ENCODE data around the gene TGFA.

TGFA gene

DNA sequence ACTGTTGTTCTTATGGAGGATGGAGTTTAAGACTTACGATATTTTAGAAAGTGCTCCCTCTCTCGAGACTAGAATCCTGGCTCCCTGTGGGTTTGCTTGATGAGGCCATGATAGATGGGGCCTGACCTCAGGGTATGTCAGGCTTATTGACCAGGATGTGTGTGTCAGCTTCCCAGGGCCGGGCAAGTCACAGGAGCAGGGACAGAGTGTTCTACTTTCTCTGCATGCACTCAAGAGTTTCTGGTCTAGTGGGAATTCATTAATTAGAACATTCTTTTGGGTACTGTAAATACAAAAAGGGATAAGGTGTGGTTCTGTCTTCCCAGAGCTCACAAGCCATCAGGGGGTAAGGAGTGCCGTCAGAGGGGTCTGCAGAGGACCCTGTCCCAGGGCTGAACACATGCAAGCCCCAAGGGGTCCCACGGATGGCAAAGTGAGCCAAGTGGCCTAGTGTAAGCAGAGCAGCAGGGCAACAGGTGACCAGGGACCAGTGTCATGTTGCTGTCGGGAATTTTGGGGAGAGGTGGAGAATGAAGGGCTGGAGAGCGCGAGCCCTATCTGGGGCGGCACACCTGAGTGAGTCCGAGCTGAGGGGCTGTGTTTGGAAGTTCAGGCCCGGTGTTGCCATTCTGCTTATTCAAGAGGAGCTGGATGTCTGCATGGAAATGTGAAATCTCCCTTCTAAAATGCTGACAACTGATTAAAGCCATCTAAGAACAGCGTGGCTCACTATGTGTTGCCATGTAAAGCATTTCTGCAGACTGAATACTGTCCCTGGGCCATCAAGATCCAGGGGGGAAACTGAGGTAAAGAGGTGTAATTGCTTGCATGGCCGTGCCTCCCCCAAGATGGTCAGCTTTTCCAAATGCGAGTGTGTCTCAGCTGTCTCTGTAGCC is 91.4 kb downstream of the TGFA start:
- DNase-seq: no peak

DNA sequence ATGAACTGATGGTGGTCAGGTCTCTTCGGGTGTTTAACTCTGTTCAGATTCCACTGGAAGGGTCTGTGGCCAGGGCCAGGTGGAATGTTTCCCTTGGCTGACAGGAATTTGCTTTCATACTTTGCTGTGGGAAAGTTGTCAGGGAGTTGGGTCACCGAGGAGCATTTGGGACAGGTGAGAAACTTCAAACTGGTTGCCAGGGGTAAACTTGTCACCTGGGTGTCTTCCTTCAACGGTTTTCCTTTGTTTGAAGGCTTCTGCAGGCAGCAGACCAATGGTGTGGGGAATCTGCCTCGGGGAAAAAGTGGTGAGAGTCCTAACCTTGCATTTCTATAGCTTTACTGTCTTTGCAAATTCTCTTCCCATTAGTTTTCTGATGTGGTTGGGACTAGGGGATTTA is 92.2 kb downstream of the TGFA start:
- DNase-seq: no peak

DNA sequence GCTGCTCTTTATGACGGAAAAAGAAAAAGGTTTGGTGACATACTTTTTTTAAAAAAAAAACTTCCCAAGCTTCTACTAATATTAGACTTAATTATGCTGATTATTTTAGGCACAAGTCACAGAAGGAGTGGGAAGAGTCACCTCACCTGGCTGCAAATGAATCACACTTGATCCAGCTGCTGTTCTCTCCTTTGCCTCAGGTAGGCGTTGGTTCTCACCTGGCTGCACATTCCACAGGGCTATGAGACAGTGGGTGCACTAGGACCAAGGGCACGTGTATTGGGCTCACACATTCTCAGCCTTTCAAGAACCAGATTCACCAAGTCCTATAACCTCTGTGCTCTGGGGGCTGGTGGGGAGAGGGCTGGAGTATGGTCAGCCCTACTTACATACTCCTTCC is 93.3 kb downstream of the TGFA start:
- DNase-seq: no peak

DNA sequence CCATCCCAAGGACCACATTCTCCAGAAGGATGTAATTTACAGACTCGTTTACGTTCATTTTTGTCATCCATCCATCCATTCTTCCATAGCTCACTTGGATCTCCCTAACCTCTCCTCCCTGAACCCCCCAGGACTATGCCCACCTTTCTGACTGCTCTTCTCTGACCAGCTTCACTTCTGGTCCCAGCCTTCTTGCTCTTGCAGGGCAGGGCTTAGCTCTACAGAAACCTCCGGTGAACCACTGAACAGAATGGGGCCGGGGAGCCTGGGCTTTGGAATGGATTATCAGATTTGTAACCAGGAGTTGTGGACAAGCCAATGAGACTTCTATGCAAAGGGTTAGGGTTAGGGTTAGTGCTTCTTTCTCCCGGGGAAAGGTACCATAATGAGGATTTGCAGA is 95.0 kb downstream of the TGFA start:
- no peak for DNase-seq

DNA sequence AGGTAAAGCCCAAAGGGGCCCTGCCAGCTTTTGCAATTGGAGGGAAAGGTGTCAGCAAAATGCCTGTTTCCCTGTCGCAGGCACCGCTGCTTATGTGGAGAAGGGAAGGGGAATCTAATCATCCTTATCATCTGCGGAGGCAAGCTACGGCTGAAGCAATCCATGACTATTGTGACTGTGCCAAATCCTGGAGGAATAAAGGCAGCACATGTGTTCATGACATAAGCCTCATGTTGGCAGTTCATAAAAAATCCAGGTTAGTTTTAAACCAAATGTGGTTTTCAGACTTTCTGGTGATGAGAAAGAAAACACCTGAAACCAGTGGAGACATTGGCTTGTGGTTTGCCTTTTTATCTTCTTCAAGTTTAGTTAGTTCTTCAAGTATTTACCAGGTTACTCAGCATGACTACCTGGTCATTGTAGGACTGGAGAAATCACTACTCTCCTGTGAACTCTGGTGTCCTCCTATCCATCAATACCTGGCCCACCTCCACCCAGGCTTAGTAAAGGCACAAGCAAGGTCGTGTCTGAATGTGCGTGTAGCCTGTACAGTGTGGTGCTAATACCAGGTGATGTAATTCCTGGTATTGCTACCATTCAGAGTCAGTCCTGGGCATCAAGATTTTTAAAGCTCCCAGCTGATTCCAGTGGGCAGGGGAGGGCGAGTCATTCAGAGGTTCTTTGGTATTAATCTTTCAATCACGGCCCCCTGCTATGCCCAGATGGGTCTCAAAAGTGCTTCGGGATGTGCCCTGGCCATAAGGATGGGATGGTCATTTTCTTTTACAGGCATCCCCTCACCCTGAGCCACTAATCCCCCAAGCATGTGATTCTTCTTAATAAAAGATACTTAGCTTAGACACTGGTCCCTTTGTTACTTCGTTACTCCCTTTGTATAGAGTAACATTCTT is 96.8 kb downstream of the TGFA start:
- no peak for DNase-seq

DNA sequence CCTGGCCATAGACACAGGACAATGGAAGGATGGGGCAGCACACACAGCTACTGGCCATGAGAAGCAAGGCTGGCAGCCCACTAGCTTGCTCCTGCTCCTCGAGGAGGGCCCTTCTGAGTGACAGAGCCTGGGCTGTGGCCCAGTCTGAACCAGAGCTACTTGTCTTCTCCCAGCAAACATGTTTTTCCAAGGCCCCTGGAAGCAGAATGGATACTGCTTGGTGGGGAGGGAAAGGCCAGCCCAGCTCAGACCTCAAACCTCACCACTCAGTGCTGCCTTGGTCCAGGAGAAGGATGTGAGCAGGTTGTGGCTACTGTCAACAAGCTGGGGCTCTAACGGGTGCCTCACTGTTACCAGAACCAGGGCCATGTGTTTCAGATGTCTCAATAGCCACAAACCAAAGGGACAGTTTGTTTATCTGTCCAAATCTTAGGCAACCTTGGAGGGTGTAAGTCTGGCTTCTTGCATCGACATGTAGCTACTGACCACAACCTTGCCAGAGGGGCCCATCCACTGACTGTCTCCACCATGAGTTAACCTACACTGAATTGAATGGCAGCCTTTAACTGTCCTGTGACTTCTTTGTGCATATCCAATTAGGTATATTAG is 98.6 kb downstream of the TGFA start:
- DNase-seq: no peak

DNA sequence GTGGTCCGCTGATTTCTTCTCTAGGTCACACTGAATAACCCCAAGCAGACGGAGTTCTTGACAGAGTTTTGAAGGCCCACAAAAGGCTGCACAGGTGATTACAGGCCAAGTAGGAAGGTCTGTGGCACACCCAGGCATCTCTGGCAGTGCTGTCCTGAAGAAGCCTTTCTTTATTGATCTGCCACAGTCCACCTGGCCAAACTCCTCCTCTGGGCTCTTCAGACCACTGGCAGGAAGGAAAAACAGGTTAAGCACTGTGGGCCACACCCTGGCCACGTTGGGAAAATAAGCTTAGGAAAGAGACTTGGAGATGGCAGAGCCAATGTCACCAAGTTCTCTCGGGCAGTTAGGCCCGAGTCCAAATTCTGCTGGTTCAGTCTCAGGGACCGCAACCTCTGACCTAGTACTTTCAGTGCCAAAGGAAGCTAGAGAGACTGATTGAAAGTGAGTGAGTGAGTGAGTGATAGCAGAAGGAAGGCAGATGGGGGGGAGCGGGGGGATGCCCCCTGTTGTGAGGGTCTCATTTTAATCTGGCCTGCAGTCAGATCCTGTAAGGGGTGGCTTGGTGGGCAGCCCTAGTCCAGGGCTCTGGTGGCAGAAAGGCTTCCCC is 102.9 kb downstream of the TGFA start:
- DNase-seq: no peak

DNA sequence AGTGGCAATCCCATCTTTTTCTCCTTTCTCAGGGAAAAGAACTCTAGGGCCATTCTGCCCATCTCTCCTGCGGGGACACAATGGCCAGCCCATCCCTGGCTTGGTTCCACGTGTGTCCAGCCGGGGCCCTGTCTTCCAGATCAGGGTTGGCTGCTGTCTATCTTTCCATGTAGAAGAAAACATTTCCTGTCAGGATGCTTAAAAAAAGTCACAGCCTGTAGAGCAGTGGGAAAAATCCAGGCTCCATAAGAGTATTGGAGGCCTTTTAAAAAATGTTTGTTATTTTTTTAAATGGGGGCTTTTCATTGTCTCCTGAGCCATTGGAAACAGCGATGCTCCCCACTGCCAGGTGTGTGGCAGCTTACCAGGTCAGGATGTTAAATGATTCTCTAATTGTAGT is 105.6 kb downstream of the TGFA start:
- DNase-seq: no peak

DNA sequence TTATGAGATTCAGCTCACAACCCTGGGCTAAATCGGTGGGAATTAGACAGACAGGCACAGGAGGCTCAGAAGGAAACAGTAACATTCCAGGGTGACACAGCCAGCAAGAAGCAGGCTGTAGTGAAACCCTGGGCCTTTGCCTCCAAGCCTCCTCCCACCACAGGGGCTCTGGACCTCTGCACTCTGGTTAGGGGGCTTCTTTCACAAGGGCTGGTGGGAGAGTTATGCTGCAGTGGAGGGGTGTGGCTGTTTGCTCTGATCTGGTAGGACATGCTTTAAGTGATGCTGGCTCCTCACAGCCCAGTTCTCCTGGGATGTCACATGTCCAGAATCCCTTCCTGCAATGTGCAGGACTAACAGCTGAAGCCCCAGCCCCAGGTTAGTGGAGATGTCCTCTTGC is 109.9 kb downstream of the TGFA start:
- no peak for DNase-seq

DNA sequence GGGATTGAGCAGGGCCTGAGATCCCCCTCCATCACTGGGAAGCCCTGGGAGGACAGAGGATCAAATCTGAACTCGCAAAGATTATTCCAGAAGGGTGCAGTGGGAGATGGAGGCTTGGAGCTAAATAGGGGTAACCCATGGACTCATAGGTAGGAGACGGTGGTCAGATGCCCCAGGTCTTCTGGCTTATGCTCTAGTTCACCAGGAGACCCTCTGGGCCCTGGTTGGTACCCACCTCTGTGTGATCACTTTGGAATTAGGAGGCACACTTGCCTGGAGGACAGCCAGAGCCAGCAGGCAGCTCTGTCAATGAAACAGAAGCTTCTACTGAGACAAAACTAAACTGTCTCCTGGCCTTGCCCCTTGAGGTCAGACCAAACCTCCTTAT is 110.6 kb downstream of the TGFA start:
- no peak for DNase-seq

DNA sequence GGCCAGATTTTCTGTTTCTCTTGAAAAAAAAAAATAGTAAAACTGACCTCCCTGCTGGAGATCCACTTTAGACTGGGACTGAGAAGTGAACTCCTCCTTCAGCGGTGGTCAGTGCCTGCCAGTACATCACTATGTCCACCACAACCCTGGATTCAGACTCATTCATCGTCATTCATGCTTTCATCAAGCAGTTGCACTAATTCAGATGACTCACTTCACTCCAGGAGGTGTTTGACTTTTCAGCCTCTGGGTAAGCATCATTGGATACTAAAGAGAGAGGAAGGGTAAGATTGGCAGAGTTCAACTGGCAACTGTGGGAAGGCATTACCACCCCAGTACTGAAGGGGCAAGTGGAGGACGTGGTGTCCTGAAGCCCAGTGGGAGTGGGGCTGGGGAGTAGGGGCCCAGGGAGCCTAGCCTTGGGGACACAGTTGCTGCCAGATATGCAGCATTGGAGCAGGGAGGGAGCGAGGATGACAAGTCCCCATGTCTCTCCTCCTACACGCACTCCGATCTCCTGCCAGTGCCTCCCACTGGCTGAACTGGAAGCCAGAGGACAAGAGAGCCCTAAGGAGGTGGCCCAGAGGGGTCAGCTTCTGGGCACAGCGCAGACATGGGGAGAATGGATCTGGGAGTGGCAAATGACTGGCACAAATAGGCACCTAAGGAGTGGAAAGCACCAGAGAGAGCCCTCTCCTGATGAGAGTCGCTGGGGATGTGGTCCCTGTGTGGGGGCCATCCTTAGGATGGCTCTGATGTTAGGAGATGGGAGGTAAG is 111.1 kb downstream of the TGFA start:
- DNase-seq: no peak

DNA sequence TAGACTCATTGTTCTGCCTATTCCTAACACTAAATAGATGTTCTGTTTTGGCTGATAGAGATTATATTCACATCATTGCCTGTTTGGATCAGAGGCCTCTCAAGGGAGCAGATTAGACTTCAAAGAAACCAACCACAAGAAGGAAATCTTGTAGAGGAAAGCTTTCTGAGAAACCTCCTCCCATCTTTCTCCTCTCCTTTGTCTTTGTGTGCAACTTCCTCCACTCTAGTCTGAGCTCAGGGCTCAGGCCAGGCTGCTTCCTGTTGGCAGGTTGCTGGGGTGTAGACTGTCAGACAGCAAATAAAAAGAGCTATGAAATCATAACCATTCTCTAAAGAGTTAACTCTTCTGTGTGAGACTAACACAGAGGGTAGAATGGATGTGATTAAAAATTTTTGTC is 113.0 kb downstream of the TGFA start:
- DNase-seq: peak; percentile 47

DNA sequence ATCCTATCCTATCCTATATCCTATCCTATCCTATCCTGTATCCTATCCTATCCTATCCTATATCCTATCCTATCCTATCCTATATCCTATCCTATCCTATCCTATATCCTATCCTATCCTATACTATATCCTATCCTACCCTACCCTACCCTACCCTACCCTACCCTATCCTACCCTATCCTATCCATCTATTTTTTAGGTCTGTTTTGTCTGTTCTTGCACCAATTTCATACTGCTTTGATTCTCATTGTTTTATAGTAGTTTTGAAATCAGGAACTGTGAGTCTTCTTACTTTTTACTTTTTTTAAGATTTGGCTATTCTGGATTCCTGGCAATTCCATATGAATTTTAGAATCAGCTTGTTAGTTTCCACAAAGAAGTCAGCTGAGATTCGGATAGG is 118.5 kb downstream of the TGFA start:
- DNase-seq: no peak

DNA sequence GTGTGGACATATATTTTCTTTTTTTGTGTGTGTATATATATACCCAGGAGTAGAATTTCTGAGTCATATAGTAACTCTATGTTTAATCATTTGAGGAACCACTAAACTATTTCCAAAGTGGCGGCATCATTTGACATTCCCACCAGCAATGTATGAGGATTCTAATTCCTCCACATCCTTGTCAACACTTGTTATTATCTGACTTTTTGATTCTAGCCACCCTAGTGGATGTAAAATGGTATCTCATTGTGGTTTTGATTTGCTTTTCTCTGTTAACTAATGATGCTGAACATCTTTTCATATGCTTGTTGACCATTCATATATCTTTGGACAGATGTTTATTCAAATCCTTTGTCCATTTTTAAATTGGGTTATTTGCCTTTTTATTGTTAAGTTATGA is 120.3 kb downstream of the TGFA start:
- DNase-seq: no peak

DNA sequence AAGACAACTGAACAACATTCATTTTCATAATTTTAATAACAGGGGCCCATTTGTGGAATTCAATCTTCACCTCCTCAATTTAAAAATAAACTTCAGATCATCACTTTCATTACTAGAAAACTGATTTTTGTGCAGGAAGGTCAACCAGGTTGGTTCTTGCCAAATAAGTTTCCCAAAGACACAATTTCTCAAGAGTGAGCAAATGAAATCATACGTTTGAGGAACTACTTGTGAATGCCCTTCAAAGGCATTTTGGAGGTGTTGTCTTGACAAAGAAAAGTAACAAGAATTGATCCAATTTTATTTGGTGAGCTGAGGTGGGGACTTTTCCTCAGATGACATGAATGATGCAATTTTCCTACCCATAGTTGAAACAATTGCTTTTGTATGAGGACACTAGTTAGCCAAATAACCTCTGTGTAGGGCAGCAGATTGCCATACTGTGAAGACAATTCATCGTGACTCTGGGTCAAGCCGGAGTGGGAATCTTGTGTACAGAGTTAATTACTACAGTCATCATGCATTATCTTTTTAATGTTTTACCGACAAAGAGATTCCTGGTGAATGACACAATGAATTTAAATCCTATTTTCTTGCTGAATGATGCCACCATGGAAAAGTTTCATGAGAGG is 121.8 kb downstream of the TGFA start:
- no peak for DNase-seq

DNA sequence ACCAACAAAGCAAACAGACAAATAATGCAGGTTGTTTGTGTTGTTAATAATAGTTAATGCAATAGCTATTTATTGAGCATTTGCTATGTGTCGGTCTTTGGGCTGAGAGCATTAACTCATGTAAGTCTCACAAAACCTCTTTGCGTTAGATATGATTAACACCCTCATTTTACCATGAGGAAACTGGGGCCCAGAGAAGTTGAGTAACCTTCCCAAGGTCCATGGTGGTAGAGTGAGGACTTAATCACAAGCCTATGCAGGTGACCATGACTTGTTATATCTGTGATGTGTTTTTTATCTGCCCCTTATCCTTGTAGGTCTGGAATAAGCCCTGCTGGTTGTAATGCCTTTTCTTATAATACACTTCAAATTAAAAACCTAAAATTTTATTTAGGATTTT is 127.3 kb downstream of the TGFA start:
- DNase-seq: no peak

DNA sequence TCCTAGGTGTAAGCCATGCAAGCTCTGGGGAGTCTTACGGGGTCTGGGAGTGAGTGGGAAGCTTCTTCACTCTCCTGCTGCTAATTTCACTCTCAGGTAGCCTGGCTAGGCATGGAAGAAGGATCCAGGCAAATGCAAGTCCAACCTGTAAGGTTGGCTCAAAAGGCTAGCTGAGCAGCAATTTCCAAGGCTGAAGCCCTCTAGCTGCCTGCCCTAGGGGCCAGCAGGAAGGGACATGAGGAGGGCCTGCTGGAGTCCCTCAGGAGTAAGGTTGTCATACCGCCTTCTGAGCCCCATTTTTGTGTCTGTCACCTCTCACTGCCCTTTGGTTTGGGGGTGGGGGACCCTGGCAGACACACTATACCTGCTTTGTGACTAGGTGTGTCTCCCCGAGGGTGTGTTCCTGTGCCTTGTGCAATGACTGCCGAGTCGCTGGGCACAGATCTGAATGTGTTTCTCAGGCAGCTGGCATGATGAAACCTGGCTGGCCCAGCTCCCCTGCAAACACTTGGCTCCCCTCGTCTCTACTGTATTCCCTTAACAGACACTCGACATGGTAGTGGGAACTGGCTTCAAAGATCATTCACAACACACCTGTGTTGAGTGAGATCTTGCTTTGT is 127.8 kb downstream of the TGFA start:
- DNase-seq: no peak

DNA sequence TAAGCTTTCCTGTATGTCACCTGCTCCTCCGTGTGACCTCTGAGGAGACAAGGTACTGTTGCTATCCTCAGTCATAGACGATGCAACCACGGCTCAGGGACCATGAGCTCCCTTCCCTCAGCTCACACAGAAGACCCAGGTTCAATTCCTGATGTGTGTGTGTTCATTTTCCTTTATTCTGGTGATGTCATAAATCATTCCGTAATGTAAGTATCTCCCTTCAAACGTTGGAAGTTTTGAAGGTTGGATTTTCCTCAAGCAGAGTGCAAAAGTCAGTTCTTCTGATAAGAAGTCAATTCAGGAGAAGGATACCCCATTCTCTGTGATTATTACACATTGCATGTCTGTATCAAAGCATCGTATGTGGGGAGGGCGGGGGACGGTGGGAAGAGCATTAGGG is 132.9 kb downstream of the TGFA start:
- DNase-seq: no peak

DNA sequence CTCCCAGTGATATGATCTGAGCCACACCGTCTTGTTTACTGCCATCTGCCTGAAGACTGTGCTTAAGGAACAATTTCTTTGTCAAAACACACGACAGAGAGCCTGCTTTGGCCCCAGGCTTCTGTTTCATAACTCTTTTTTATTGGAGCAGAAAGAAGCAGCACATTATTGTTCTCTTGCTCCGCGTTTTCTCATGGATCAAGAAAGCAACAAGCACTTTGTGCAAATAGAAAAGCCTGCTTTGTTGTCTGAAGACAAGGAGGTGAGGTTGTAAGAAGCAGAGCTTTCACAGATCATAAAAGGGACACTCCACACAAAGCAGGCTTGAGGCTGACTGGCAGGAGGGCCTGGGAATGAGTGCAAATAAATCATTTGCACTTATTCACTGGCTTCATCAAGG is 133.5 kb downstream of the TGFA start:
- DNase-seq: no peak

DNA sequence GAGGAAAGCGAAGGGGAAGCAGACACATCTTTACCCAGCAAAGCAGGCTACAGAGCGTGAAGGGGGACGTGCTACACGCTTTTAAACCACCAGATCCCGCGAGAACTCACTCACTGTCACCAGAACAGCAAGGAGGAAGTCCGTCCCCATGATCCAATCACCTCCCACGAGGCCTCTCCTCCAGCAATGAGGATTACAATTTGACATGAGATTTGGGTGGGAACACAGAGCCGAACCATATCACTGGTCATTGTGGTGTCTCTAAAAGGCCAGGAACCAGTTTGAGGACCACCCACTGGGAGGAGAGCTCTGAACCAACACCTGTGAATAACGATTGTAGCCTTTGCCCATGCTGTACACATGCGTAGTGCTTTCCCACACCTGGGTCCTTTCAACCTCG is 135.1 kb downstream of the TGFA start:
- no peak for DNase-seq

DNA sequence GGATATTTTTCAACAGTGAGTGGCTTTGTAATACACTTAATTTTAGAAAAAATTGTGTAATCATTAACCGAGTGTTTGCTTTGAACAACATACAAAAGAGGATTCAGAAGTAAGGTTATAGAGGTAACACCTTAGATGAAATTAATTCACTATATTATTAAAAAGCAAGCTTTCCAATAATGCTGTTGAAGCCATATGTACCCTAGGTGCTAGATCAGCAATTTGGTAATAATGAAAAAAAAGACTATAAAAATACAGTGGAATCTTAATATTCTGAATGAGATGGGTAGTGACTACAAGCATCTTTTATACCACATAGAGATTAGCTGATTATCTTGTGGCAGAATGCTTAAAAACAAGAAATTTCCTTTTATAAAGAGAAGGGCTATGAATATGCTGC is 136.6 kb downstream of the TGFA start:
- no peak for DNase-seq

Data from CD4-positive, alpha-beta T cell treated with Interleukin-17A for 1 hour (primary cell).